ENCODE measurements around the gene MMP10.

The MMP10 gene

GRCh38 chr11:102724904-102725500, 55.4 kb downstream of the MMP10 start, which contains the start of gene MMP8:
MMP8 (minus strand) TSS chr11:102724954; CDS start chr11:102724855, 99 bp downstream.
- DNase-seq: no peak

GRCh38 chr11:102722821-102723220, 57.6 kb downstream of the MMP10 start:
- no peak for DNase-seq
